ENCODE measurements around the gene HSPG2. TPM values are rescaled to one million over a fixed set of nuclear protein-coding genes. Genes with fewer than 3 reads are reported as not detected.
A peak's percentile ranks its signal among the peaks of the same experiment; 100 is the strongest.

The HSPG2 gene
- total and polyA plus RNA-seq, 2 of the 13 experiments (the other 11 are each of a cell fraction or from before 2014, with no cell fraction given) = 9.1 to 13.1 TPM

DNA sequence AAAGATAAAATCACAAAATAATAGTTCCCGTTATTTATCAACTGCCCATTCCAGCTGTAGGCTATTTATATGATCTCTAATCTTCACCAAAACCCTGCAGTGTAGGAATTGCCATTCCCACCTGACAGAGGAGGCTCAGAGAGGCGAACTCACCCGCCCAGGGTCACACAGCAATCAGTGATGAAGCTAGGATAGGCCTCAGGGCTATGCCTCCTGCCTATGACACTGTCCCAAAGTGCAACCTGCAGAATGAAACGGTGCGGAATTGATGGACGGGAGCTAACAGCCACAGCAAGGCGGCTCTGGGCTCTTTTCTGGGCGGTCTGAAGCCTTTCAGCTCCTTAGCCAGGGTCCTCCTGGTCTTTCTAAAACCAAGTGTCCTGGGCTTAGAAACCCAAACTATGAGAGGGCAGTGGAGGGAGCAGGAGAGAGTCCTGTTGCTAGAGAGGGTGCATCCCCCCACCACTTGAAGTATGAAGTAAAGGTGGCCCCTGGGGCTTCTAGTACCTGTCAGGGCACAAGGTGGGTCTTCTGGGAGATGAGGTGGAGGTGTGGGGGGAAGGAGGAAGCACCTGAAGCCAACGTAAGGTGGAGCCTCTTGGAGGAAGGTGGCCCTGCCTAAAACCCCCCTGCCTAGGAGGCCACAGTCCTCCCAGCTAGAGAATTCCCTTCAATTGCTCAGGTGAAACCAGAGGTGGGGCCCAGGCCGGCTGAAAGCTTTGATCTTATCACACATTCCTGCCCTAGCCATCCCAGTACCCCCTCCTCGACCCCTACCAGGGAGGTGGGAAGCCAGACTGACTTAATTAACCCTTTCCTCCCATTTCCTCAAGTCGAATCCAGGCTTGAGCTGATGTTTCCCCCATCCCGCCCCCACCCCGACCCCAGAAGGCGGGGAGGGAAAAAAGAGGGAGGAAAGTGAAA lies 14.8 kb downstream of the HSPG2 start (continued):
- TF ChIP-seq MYNN (CRISPR knock-in tag; IDR thresholded peaks at IDR 0.05; ENCODE audit: low read depth) (no peak), ZNF160 (CRISPR knock-in tag; IDR thresholded peaks at IDR 0.05) (no peak), KDM4B (CRISPR knock-in tag; IDR thresholded peaks at IDR 0.05) (no peak), MBD4 (IDR thresholded peaks at IDR 0.05; ENCODE audit: borderline replicate concordance, low read length) (no peak), ZNF446 (CRISPR knock-in tag; IDR thresholded peaks at IDR 0.05) (no peak), MED8 (CRISPR knock-in tag; IDR thresholded peaks at IDR 0.05; ENCODE audit: insufficient replicate concordance) (no peak), ZNF207 (IDR thresholded peaks at IDR 0.05; ENCODE audit: borderline replicate concordance) (no peak), ZNF644 (CRISPR knock-in tag; IDR thresholded peaks at IDR 0.05; ENCODE audit: low read depth) (no peak), RFXANK (CRISPR knock-in tag; IDR thresholded peaks at IDR 0.05) (no peak), RNF2 (conservative IDR thresholded peaks at IDR 0.05; ENCODE audit: low read depth) (no peak), SIN3B (IDR thresholded peaks at IDR 0.05; ENCODE audit: low read length) (no peak), ZNF292 (CRISPR knock-in tag; IDR thresholded peaks at IDR 0.05; ENCODE audit: borderline replicate concordance, low read depth) (no peak), NCOR1 (IDR thresholded peaks at IDR 0.05; ENCODE audit: borderline replicate concordance, low read length) (0 out of 2 replicates have a peak, but pooled peaks have one; percentile 35)
- TF ChIP-seq, protein P1, sequence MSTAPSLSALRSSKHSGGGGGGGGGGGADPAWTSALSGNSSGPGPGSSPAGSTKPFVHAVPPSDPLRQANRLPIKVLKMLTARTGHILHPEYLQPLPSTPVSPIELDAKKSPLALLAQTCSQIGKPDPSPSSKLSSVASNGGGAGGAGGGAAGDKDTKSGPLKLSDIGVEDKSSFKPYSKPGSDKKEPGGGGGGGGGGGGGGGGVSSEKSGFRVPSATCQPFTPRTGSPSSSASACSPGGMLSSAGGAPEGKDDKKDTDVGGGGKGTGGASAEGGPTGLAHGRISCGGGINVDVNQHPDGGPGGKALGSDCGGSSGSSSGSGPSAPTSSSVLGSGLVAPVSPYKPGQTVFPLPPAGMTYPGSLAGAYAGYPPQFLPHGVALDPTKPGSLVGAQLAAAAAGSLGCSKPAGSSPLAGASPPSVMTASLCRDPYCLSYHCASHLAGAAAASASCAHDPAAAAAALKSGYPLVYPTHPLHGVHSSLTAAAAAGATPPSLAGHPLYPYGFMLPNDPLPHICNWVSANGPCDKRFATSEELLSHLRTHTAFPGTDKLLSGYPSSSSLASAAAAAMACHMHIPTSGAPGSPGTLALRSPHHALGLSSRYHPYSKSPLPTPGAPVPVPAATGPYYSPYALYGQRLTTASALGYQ (CRISPR knock-in tag; IDR thresholded peaks at IDR 0.05) = no peak
- TF ChIP-seq, protein P2, sequence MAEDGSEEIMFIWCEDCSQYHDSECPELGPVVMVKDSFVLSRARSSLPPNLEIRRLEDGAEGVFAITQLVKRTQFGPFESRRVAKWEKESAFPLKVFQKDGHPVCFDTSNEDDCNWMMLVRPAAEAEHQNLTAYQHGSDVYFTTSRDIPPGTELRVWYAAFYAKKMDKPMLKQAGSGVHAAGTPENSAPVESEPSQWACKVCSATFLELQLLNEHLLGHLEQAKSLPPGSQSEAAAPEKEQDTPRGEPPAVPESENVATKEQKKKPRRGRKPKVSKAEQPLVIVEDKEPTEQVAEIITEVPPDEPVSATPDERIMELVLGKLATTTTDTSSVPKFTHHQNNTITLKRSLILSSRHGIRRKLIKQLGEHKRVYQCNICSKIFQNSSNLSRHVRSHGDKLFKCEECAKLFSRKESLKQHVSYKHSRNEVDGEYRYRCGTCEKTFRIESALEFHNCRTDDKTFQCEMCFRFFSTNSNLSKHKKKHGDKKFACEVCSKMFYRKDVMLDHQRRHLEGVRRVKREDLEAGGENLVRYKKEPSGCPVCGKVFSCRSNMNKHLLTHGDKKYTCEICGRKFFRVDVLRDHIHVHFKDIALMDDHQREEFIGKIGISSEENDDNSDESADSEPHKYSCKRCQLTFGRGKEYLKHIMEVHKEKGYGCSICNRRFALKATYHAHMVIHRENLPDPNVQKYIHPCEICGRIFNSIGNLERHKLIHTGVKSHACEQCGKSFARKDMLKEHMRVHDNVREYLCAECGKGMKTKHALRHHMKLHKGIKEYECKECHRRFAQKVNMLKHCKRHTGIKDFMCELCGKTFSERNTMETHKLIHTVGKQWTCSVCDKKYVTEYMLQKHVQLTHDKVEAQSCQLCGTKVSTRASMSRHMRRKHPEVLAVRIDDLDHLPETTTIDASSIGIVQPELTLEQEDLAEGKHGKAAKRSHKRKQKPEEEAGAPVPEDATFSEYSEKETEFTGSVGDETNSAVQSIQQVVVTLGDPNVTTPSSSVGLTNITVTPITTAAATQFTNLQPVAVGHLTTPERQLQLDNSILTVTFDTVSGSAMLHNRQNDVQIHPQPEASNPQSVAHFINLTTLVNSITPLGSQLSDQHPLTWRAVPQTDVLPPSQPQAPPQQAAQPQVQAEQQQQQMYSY (CRISPR knock-in tag; IDR thresholded peaks at IDR 0.05) = peak; percentile 96
- TF ChIP-seq, protein P3, sequence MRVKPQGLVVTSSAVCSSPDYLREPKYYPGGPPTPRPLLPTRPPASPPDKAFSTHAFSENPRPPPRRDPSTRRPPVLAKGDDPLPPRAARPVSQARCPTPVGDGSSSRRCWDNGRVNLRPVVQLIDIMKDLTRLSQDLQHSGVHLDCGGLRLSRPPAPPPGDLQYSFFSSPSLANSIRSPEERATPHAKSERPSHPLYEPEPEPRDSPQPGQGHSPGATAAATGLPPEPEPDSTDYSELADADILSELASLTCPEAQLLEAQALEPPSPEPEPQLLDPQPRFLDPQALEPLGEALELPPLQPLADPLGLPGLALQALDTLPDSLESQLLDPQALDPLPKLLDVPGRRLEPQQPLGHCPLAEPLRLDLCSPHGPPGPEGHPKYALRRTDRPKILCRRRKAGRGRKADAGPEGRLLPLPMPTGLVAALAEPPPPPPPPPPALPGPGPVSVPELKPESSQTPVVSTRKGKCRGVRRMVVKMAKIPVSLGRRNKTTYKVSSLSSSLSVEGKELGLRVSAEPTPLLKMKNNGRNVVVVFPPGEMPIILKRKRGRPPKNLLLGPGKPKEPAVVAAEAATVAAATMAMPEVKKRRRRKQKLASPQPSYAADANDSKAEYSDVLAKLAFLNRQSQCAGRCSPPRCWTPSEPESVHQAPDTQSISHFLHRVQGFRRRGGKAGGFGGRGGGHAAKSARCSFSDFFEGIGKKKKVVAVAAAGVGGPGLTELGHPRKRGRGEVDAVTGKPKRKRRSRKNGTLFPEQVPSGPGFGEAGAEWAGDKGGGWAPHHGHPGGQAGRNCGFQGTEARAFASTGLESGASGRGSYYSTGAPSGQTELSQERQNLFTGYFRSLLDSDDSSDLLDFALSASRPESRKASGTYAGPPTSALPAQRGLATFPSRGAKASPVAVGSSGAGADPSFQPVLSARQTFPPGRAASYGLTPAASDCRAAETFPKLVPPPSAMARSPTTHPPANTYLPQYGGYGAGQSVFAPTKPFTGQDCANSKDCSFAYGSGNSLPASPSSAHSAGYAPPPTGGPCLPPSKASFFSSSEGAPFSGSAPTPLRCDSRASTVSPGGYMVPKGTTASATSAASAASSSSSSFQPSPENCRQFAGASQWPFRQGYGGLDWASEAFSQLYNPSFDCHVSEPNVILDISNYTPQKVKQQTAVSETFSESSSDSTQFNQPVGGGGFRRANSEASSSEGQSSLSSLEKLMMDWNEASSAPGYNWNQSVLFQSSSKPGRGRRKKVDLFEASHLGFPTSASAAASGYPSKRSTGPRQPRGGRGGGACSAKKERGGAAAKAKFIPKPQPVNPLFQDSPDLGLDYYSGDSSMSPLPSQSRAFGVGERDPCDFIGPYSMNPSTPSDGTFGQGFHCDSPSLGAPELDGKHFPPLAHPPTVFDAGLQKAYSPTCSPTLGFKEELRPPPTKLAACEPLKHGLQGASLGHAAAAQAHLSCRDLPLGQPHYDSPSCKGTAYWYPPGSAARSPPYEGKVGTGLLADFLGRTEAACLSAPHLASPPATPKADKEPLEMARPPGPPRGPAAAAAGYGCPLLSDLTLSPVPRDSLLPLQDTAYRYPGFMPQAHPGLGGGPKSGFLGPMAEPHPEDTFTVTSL (CRISPR knock-in tag; IDR thresholded peaks at IDR 0.05; ENCODE audit: borderline replicate concordance) = no peak
- TF ChIP-seq, protein P4, sequence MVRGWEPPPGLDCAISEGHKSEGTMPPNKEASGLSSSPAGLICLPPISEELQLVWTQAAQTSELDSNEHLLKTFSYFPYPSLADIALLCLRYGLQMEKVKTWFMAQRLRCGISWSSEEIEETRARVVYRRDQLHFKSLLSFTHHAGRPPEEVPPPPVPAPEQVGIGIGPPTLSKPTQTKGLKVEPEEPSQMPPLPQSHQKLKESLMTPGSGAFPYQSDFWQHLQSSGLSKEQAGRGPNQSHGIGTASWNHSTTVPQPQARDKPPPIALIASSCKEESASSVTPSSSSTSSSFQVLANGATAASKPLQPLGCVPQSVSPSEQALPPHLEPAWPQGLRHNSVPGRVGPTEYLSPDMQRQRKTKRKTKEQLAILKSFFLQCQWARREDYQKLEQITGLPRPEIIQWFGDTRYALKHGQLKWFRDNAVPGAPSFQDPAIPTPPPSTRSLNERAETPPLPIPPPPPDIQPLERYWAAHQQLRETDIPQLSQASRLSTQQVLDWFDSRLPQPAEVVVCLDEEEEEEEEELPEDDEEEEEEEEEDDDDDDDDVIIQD (CRISPR knock-in tag; IDR thresholded peaks at IDR 0.05; ENCODE audit: low read depth) = no peak
